ENCODE measurements around the gene GNG8. TPM values are rescaled to one million over a fixed set of nuclear protein-coding genes. Genes with fewer than 3 reads are reported as not detected.
A peak's percentile ranks its signal among the peaks of the same experiment; 100 is the strongest.
"Not testable (repeated sequence)": the region's sequence is repeated elsewhere in the genome, so short reads cannot be mapped to it uniquely, and the experiment has no call there.

Gene GNG8
- total RNA-seq, 1 donor = not detected

- H3K9me3 ChIP-seq (ENCODE audit: low read depth, low read length) = no peaks in the 10 kb centered on the region
- H2AFZ ChIP-seq (ENCODE audit: low read length) = no peak overlapping the region
- H3K4me2 ChIP-seq (ENCODE audit: insufficient read depth, low read length) = no peak overlapping the region
- H3K4me3 ChIP-seq (ENCODE audit: insufficient read depth, low read length) = no peak overlapping the region
- H4K20me1 ChIP-seq (ENCODE audit: insufficient read depth, low read length) = no peaks in the 10 kb centered on the region
- DNase-seq (ENCODE audit: insufficient read length, low spot score, missing footprints) = peak; percentile 87
- TF ChIP-seq, protein P1, sequence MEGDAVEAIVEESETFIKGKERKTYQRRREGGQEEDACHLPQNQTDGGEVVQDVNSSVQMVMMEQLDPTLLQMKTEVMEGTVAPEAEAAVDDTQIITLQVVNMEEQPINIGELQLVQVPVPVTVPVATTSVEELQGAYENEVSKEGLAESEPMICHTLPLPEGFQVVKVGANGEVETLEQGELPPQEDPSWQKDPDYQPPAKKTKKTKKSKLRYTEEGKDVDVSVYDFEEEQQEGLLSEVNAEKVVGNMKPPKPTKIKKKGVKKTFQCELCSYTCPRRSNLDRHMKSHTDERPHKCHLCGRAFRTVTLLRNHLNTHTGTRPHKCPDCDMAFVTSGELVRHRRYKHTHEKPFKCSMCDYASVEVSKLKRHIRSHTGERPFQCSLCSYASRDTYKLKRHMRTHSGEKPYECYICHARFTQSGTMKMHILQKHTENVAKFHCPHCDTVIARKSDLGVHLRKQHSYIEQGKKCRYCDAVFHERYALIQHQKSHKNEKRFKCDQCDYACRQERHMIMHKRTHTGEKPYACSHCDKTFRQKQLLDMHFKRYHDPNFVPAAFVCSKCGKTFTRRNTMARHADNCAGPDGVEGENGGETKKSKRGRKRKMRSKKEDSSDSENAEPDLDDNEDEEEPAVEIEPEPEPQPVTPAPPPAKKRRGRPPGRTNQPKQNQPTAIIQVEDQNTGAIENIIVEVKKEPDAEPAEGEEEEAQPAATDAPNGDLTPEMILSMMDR (IDR thresholded peaks at IDR 0.05; ENCODE audit: extremely low read depth, low read depth, low read length) = no peak
- H3K27me3 ChIP-seq (ENCODE audit: insufficient read depth, low read length) = peaks cover 8% of the 10 kb centered on the region
- no peaks in the 10 kb centered on the region for H3K79me2 ChIP-seq (ENCODE audit: insufficient read depth, low read length)
- H3K4me1 ChIP-seq (ENCODE audit: insufficient read depth, low read length) = peaks cover 22% of the 10 kb centered on the region
- H3K27ac ChIP-seq (ENCODE audit: low read depth, low read length) = no peak overlapping the region
- H3K36me3 ChIP-seq (ENCODE audit: insufficient read depth, low read length) = no peaks in the 10 kb centered on the region
These were observed 4.5 kb downstream of the GNG8 start for GRCh38 chr19:46631481-46631880.

GRCh38 chr19:46630586-46631205 lies 5.3 kb downstream of the GNG8 start:
- no peaks in the 10 kb centered on the region for H3K79me2 ChIP-seq (ENCODE audit: insufficient read depth, low read length)
- no peak overlapping the region for H2AFZ ChIP-seq (ENCODE audit: low read length)
- H4K20me1 ChIP-seq (ENCODE audit: insufficient read depth, low read length) = no peaks in the 10 kb centered on the region
- H3K4me1 ChIP-seq (ENCODE audit: insufficient read depth, low read length) = peaks cover 28% of the 10 kb centered on the region
- no peaks in the 10 kb centered on the region for H3K9me3 ChIP-seq (ENCODE audit: low read depth, low read length)
- TF ChIP-seq, protein P1 (IDR thresholded peaks at IDR 0.05; ENCODE audit: extremely low read depth, low read depth, low read length) = no peak
- H3K27ac ChIP-seq (ENCODE audit: low read depth, low read length) = no peak overlapping the region
- DNase-seq (ENCODE audit: insufficient read length, low spot score, missing footprints) = no peak
- H3K4me3 ChIP-seq (ENCODE audit: insufficient read depth, low read length) = no peak overlapping the region
- peaks cover 8% of the 10 kb centered on the region for H3K27me3 ChIP-seq (ENCODE audit: insufficient read depth, low read length)
- no peak overlapping the region for H3K4me2 ChIP-seq (ENCODE audit: insufficient read depth, low read length)
- H3K36me3 ChIP-seq (ENCODE audit: insufficient read depth, low read length) = no peaks in the 10 kb centered on the region

GRCh38 chr19:46629546-46630025 lies 6.4 kb downstream of the GNG8 start:
- H3K4me1 ChIP-seq (ENCODE audit: insufficient read depth, low read length) = peaks cover 36% of the 10 kb centered on the region
- no peak for DNase-seq (ENCODE audit: insufficient read length, low spot score, missing footprints)
- H3K4me2 ChIP-seq (ENCODE audit: insufficient read depth, low read length) = no peak overlapping the region
- H3K9me3 ChIP-seq (ENCODE audit: low read depth, low read length) = no peaks in the 10 kb centered on the region
- no peaks in the 10 kb centered on the region for H4K20me1 ChIP-seq (ENCODE audit: insufficient read depth, low read length)
- H3K27me3 ChIP-seq (ENCODE audit: insufficient read depth, low read length) = peaks cover 1% of the 10 kb centered on the region
- no peak overlapping the region for H2AFZ ChIP-seq (ENCODE audit: low read length)
- TF ChIP-seq, protein P1 (IDR thresholded peaks at IDR 0.05; ENCODE audit: extremely low read depth, low read depth, low read length) = no peak
- no peaks in the 10 kb centered on the region for H3K36me3 ChIP-seq (ENCODE audit: insufficient read depth, low read length)
- no peaks in the 10 kb centered on the region for H3K79me2 ChIP-seq (ENCODE audit: insufficient read depth, low read length)
- H3K4me3 ChIP-seq (ENCODE audit: insufficient read depth, low read length) = no peak overlapping the region
- no peak overlapping the region for H3K27ac ChIP-seq (ENCODE audit: low read depth, low read length)

GRCh38 chr19:46628970-46629369 lies 7.0 kb downstream of the GNG8 start:
- H3K4me1 ChIP-seq (ENCODE audit: insufficient read depth, low read length) = peaks cover 39% of the 10 kb centered on the region
- H2AFZ ChIP-seq (ENCODE audit: low read length); H3K4me3 ChIP-seq (ENCODE audit: insufficient read depth, low read length); H3K9me3 ChIP-seq (ENCODE audit: low read depth, low read length); H3K27ac ChIP-seq (ENCODE audit: low read depth, low read length); H3K79me2 ChIP-seq (ENCODE audit: insufficient read depth, low read length); H3K36me3 ChIP-seq (ENCODE audit: insufficient read depth, low read length); H4K20me1 ChIP-seq (ENCODE audit: insufficient read depth, low read length); DNase-seq (ENCODE audit: insufficient read length, low spot score, missing footprints); H3K4me2 ChIP-seq (ENCODE audit: insufficient read depth, low read length); H3K27me3 ChIP-seq (ENCODE audit: insufficient read depth, low read length): not testable (repeated sequence)
